ENCODE results near the gene PKNOX2.

- TF ChIP-seq JUND (IDR thresholded peaks at IDR 0.05) (no peak), GABPA (IDR thresholded peaks at IDR 0.05 in 1 of 2, conservative IDR thresholded peaks at IDR 0.05 in 1 of 2) (no peak), CTCF (IDR thresholded peaks at IDR 0.05; ENCODE audit: low read depth, low read length, missing input control) (no peak), MAX (IDR thresholded peaks at IDR 0.05) (no peak), YY1 (IDR thresholded peaks at IDR 0.05) (no peak), TAF1 (conservative IDR thresholded peaks at IDR 0.05) (no peak), SP1 (IDR thresholded peaks at IDR 0.05) (no peak), EGR1 (IDR thresholded peaks at IDR 0.05; ENCODE audit: low read depth in 2 of 2) (no peak), ATF3 (IDR thresholded peaks at IDR 0.05) (no peak), ZBTB33 (IDR thresholded peaks at IDR 0.05) (no peak), REST (IDR thresholded peaks at IDR 0.05) (no peak), RAD21 (IDR thresholded peaks at IDR 0.05) (no peak)
Measured at GRCh38 chr11:125300791-125301218, 136.3 kb downstream of the PKNOX2 start.
